GM19467 (cell line): ENCODE results near the gene CRY2.
"Not testable (repeated sequence)": the region's sequence is repeated elsewhere in the genome, so short reads cannot be mapped to it uniquely, and the experiment has no call there.

Source experiments
- ATAC-seq: cut with Tn5 transposase; IDR thresholded peaks from one replicate; pipeline ENCODE4 v1.9.1; 2021; ENCODE audit warnings: mild to moderate bottlenecking, moderate library complexity; ENCODE audit not compliant: unreplicated experiment

CRY2 gene

DNA sequence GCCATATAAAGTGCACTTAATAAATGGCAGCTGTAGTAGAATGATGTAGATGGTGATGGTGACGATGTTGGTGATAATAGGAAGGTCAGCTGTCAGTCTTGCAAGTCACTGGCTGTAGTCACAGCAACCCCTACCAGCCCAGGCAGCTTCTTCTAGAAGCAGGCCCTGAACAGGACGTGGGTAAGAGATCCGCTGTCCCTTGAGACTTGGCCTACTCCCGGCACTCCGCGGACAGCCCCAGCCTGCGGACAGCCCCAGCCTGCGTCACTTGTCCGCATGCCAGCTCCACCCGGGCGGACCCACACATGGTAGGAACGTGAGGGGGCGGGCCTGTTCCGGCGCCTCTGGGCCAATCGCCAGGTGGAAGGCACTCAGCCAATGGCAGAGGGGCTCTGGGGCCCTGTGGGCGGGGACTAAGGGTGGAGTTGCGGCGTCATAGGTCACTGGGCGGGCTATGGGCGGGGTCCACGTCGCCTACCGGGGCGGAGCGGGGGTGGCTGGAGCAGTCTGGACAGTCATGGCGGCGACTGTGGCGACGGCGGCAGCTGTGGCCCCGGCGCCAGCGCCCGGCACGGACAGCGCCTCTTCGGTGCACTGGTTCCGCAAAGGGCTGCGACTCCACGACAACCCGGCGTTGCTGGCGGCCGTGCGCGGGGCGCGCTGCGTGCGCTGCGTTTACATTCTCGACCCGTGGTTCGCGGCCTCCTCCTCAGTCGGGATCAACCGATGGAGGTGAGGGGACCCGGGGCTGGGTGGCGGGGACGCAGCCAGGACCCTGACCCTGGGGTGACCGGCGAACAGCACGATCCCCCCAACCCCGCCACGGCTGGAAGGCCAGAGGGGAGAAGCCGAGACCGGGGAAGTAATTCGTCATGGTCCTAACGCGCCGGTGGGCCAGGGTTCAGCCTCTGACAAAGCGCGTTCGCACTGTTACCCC lies at the start of gene CRY2:
CRY2 (plus strand) TSS at position 502 of the 937 bp plus-strand sequence; CDS start at position 518, 16 bp downstream.
- ATAC-seq, result peak; percentile 91

- ATAC-seq, result no peak
Measured at GRCh38 chr11:45798793-45799441, 48.4 kb upstream of the CRY2 start.

GRCh38 chr11:45799562-45799961 lies 47.7 kb upstream of the CRY2 start:
- ATAC-seq, result no peak

DNA sequence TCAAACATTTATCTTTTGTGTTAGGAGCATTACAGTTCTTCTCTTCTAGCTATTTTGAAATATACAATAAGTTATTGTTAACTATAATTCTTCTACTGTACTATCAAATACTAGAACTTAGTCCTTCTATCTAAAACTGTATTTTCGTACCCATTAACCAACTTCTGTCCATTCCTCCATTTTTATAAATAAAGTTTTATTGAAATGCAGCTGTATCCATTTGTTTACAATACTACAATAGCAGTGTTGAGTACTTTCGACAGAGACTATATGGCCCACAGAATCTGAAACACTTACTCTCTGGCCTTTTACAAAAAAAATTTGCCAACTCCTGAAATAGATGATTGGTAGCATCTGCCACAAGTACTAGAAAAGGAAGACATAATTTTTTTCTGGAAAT lies 47.0 kb upstream of the CRY2 start:
- no peak for ATAC-seq

- no peak for ATAC-seq
Measured at GRCh38 chr11:45801723-45802315, 45.5 kb upstream of the CRY2 start.

DNA sequence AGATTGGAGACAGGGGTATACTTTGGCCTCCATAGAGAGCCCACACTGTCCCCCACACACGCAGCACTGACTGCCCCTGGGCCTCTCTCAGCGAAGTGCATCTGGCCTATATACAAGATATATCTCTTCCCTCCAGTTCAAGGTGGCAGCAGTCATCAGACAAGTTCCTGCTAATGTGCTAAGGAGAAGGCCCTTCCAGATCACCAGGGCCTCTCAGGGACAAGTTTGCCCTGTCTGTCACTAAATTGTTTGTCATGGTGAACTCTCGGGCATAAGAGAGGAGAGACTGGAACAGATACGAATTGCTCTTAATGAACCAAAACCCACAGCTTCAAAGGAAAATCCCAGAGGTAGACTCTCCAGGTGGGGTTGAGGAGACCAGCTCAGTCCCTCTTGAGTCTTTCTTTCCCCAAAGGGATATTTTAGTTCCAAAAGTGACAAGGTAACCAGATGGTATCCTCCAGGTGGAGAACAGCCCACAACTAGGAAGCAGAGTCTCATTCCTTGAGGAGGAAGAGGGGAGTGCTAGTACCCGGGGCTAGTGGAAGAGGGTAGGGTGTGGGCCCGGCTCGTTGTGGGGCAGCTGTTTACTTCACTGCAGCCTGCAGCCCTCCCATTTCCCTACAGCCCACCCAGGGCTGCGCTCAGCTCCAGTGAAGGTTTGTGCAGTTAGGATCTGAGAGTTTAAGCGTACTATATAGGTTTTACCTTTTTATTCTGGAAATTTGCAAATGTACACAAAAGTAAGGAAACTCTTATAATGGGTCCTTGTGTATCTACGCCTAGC lies 44.6 kb upstream of the CRY2 start:
- ATAC-seq, result no peak

DNA sequence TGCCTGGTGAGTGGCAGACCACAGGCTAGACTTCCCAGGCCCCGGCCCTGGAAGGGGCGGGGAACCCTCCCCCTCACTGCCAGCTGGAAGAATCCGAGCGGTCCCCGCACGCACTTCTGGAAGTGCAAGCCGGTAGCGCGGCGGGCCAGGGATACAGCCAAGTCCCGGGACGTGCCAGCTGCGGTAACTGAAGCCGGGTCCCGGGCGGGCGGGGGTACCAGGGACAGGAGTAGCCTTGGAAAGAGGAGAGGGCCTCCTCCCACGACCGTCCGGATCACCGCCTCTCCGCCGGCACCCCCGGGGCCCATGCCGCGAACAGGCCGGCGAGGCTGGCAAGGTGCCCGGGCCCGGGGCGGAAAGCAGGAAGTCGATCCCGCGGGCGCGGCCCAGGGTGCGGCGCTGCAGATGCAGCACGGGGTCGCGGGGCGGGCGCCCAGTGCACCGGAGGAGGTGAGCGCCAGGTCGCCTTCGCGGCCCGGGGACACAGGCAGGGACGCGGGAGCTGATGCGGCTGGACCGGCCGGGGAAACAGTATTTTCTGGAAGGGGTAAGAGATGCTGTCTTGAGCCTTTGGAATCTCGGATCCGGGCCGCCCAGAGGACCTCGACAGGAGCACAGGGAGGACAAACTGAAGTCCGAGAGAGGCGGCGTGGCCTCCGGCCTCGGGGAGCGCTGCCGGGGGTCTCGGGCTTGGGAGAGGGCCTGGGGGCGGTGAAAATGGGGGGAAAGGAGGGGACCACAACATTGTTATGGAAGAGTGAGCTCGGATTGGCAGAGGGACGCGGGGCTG lies 43.1 kb upstream of the CRY2 start:
- no peak for ATAC-seq

DNA sequence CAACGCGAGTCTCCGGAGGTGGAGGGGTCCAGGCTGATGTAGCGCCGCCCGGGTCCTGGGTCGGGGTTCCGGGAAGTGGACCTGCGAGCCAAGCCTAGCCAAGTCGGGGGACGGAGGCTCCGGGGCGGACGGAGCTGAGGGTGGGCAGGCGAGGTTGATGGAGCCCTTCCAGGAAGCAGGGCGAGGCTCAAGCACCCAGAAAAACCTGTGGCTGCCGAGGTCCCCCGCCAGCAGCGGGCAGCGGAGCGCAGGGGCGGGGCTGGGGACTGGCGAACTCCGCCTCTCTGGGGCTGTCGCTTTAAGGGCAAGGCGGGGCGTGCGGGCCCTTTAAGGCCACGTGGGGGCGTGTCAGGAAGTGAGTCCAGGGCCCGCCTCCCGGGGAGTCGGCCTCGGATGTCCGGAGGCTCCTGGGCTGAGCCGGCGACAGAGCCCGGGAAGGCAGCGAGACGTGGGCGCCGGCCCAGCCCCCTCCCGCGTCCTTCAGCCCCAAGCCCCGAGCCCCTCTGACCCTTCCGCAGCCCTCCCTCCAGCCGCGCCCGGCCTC lies 42.4 kb upstream of the CRY2 start, which contains the start of gene SLC35C1:
SLC35C1 (plus strand) TSS at position 389 of the 544 bp plus-strand sequence. CDS start 653 bp downstream, outside the sequence.
- ATAC-seq, result peak; percentile 94

- ATAC-seq, result peak; percentile 30
Measured at GRCh38 chr11:45805305-45806071, 41.8 kb upstream of the CRY2 start.

DNA sequence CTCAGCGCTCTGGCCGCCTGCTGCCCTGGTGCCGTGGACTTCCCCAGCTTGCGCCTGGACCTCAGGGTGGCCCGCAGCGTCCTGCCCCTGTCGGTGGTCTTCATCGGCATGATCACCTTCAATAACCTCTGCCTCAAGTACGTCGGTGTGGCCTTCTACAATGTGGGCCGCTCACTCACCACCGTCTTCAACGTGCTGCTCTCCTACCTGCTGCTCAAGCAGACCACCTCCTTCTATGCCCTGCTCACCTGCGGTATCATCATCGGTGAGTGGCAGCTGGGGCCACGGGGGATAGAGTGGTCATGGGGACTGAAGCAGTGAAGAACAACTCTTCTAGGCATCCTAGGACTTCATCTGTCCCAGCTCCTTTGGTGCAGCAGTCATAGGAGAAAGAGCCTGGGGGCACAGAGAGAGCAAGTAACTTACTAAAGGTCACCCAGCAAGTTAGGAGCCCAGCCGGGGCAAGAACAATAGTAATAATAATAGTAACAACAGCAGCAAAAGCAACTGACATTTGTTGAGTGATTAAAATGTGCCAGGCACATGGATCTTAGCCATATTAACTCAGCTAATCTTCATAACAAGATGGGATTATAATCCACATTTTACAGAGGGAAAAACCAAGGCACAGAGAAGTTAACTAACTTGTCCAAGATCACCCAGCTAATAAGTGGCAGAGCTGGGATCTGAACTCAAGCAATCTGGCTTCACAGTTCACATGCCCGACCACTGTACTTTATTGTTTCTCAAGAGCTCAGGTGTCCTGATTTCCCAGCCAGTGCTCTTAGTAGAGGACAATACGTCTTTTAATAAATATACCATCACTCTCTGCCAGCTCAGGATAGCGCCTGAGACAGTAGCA lies 41.0 kb upstream of the CRY2 start:
- no peak for ATAC-seq

GRCh38 chr11:45806937-45807791 lies 40.1 kb upstream of the CRY2 start:
- no peak for ATAC-seq

- ATAC-seq, result no peak
Measured at GRCh38 chr11:45807792-45808238, 39.5 kb upstream of the CRY2 start.

DNA sequence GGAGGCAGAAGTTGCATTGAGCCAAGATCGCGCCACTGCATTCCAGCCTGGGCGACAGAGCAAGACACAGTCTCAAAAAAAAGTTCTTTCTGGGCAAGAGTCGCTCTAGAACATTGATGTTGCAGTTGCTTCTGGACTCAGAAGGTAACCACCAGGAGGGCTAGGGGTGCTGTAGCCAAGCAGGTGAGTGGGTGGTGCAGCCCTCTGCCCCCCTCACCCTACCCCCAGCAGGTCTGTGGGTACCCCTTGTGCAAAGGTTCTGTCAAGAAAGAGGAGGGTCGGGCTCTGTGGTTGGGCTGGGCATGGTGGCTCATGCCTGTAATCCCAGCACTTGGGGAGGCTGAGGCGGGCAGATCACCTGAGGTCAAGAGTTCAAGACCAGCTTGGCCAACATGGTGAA lies 38.8 kb upstream of the CRY2 start:
- ATAC-seq, result not testable (repeated sequence)

- ATAC-seq, result no peak
Measured at GRCh38 chr11:45809456-45810395, 37.5 kb upstream of the CRY2 start.

DNA sequence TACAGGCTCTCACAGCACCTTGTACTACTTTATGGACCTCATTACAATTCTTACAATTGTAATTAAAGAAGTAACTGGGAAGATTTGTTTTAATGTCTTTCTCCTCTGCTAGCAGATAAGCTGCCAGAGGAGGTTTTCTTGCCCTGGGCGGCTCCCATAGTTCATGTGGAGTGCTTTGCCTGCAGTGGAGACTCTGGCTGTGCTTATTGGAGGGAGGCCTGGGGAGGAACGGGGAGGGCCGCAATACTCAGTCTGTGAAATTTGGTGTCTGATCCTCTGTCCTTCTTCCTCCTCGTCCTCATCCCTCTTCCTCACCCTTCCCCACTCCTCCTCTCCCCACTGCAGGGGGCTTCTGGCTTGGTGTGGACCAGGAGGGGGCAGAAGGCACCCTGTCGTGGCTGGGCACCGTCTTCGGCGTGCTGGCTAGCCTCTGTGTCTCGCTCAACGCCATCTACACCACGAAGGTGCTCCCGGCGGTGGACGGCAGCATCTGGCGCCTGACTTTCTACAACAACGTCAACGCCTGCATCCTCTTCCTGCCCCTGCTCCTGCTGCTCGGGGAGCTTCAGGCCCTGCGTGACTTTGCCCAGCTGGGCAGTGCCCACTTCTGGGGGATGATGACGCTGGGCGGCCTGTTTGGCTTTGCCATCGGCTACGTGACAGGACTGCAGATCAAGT lies 36.7 kb upstream of the CRY2 start:
- ATAC-seq, result no peak
